GM21737 (cell line): Measurements from ENCODE around the gene NUBP2.

Source experiments
- ATAC-seq: cut with Tn5 transposase; IDR thresholded peaks from one replicate; pipeline ENCODE4 v1.9.1; 2021; ENCODE audit warnings: mild to moderate bottlenecking, moderate library complexity; ENCODE audit not compliant: unreplicated experiment

Gene NUBP2, protein sequence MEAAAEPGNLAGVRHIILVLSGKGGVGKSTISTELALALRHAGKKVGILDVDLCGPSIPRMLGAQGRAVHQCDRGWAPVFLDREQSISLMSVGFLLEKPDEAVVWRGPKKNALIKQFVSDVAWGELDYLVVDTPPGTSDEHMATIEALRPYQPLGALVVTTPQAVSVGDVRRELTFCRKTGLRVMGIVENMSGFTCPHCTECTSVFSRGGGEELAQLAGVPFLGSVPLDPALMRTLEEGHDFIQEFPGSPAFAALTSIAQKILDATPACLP

GRCh38 chr16:1782408-1783264 is at the start of gene NUBP2, which contains the start of gene SPSB3:
TSS of gene NUBP2 (plus strand) at chr16:1782960. CDS start at chr16:1783021, 61 bp downstream.
TSS of gene SPSB3 (minus strand) at chr16:1782571. CDS start at chr16:1781483, 1,088 bp downstream.
- ATAC-seq, result peak; percentile 81

DNA sequence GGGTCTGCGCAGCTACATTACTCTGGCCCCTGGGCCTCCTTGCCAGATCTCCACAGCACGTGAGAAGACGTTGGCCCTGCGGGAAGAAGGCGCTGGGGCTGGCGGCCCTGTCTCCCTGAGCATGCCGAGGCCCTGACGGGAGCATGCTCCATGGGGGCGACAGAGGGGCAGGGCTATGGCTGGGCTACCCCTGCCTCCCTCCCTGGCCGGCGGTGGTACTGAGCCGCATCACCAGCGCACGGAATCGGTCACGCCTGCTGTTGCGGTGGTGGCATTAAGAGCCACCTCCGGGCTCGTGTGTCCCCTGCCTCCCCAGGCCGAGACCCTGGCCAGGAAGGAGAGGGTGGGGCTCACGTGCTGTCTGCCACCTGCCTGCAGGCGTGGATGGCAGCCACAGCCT is 48.6 kb upstream of the NUBP2 start:
- no peak for ATAC-seq

- ATAC-seq, result no peak
Observed at GRCh38 chr16:1734816-1735215, 47.9 kb upstream of the NUBP2 start.

GRCh38 chr16:1740234-1740633 is 42.5 kb upstream of the NUBP2 start:
- ATAC-seq, result no peak

DNA sequence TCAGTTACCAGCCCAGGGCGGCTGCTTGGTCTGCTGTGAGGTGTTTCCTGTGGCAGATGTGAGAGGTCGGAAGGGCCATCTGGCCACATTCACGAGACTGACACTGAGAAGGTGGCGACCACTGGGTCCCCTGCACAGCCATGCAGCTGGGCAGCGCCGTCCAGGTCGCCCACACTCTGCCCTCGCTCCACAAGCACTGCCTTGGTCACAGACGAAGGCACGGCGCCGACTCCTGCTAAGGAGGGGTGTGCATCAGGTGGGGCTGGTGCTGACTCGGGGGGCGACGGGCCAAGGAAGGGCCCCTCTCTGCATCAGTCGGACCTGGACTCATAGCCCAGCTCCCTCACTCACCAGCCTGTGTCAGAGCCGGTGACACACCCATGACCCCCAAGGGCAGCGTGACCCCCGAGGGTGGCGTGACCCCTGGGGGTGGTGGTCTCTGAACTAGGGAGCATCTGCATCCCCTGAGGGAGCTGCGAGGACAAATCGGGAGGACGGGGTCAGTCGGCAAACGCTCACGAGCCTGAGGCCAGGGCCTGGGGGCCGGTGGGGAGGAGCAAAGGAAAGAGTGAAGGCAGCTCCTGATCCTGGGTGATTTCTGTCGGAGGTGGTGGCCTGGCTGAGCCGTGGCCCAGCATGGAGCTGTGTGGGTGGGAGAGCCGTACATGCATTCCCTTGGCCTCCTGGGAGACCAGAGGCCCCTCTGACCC is 41.8 kb upstream of the NUBP2 start:
- no peak for ATAC-seq

GRCh38 chr16:1741553-1742165 is 41.1 kb upstream of the NUBP2 start:
- no peak for ATAC-seq

GRCh38 chr16:1743376-1744337 is 39.1 kb upstream of the NUBP2 start:
- ATAC-seq, result no peak

DNA sequence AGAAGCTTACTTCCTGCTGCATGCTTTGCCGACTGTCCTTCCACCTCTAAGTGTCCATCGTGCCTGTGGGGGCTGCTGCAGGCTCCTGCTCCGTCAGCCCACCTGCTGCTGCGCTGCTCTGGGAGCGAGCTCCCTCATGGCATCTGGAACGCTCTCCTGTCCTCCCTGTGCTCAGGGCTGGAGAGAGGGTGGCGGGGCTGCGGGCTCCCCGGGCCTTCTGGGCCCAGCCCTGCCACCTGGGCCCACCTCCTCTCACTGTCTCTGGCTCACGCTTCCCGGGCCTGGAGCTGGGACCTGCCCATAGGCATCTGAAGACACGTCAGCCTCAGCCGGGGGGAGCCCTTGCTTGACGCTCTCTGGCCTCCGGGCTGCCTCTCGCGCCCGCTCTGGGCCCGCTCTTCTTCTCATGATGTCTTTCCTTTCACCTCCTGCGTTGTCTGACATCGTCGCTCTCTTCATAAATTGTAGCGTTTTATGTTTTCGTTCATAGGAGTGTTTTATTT is 38.4 kb upstream of the NUBP2 start:
- ATAC-seq, result no peak

GRCh38 chr16:1745181-1745899 is 37.4 kb upstream of the NUBP2 start:
- ATAC-seq, result no peak

DNA sequence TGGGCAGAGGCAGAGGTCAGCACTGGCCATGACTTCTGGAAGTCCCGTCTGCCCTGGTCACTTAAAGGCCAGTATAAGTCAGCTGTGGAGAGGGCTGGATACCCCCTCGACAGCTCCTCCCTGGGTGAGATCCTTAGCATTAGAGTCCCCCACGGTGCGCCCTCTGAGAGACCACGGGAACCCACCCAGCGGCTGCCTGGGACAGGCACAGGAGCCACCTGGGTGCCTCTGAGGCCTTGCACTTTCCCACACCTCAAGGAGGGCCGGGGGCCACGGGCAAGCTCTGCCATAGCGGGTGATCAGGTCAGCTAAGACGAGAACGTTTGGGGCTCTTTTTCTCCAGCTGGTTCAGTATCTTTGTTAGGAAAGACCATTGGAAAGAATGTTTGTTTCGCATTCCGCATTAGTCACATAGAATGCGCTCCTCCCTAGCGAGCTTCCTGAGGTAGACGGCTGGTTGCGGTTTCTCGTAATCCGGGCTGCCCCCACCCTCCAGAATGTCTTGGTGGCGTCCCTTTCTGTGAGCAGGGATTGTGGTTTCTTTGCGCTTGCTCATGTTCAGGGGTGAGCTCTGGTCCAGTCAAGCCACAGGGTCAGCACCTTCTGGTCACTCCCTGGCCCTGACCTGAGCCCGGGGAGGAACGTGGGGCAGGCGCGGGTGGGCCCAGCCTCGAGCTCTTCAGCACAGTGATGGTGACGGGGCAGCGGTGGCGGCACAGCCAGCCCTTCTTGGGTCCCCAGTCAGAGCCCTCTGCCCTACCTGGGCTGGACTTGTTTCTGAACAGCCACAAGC is 36.7 kb upstream of the NUBP2 start:
- no peak for ATAC-seq

DNA sequence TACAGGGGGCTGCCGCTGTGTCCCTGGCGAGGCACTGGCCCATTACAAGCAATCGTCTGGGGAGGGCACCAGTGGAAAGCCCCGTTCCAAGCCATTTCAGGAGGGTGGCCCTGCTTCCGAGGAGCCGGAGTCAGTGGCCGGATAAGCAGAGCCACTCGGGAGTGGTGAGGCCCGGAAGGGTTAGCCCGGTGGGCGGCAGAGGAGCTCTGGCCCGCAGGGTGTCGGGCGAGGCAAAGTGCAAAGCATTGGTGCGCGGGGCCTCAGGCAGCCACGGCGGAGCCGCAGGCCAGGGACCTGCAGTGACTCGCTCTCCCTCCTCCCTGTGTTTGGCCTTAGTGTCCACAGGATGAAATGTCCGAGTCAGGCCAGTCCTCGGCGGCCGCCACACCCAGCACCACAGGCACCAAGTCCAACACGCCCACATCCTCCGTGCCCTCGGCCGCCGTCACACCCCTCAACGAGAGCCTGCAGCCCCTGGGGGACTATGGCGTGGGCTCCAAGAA is 36.0 kb upstream of the NUBP2 start:
- ATAC-seq, result no peak

GRCh38 chr16:1747934-1748333 is 34.8 kb upstream of the NUBP2 start:
- no peak for ATAC-seq

DNA sequence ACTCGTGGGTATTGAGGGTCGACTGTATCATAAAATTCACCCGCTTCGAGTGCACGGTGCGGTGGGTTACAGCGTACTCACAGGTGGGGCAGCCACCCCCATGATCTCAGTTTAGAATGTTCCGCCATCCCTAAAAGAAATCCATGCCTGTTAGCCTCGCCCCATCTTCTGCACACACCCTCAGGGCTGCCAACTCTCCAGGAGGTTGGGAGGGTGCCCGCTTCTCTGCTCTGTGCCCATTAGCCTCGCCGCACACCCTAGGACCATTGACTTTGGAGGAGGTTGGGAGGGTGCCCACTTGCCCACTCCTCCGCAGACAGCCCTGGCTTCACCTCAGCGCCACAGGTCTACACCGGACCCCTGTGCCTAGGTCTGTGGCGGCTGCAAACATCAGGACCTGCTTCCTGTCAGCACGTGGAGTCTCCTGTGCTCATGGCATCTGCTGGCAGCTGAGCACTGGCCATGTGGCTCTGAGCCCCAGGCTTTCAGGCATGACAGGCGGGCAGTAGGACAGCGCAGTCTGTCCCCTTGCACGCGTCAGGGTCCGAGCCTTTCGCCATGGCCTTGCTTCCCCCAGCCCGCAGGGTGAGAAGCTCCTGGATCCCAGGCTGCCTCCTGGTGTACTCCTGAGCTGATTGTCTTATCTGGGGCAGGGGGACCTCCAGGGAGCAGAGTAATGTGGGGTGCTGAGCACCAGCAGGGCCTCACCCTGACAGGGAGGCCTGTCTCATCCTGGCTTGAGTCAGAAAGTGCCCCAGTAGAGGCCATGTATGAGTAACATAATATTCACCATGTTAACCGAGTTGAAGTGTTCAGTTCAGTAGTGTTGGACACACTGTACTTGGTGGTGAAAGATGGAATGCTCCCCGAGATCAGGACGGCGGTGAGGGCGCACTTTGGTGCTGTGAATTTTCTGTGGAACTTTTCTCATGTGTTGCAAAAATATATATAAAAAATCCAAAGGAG is 33.3 kb upstream of the NUBP2 start:
- no peak for ATAC-seq

DNA sequence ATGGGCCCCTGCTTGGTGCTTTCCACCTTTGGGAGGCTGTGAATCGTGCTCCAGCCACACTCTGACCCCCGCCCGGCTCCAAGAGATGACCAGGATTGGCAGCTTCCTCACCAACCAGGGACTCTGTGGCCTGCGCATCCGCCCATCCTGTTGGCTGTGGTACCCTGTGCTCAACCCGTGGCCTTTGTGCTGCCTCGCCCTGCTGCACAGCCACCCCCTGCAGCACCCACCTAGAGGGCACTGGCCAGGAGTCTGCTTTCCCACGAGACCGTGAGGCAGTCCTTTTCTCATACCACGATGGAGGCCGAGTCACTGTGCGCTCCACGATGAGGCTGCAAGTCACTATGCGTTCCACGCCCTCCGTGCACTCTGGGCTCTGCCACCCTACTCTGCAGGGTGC is 30.8 kb upstream of the NUBP2 start:
- ATAC-seq, result no peak

DNA sequence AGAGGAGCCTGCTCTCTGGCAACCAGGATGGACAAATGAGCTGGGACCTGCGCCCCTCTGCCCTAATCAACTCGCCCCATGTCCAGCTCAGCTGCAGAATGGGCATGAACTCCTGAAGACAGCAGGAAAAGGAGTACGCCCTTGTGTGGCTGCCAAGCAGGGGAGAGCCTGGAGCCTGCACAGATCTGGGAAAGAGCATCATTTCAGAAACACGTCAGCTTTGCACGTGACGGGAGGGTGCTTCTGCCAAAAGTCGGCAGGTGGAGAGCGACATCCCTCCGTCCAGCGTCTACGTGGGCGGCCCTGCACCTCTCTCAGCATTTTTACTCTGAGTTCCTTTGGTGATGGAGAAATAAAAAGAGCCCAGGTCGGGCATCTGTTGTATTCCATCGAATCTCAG is 29.9 kb upstream of the NUBP2 start:
- no peak for ATAC-seq

GRCh38 chr16:1754204-1754603 is 28.6 kb upstream of the NUBP2 start:
- ATAC-seq, result no peak
